GM12874 (cell line): ENCODE measurements around the gene HAUS2.

Experiments used
- CTCF ChIP-seq: IDR thresholded peaks from 2 replicates; pipeline ENCODE4 v1.5.1; 2011; ENCODE audit warnings: low read depth, mild to moderate bottlenecking, control low read depth, low read length, moderate library complexity; ENCODE audit not compliant: insufficient read depth

The HAUS2 gene

GRCh38 chr15:42591238-42591934 is 42.7 kb downstream of the HAUS2 start:
- peak; percentile 24; the same call in 1 of the 2 replicates for TF ChIP-seq CTCF

GRCh38 chr15:42592716-42593115 is 44.1 kb downstream of the HAUS2 start:
- no peak for TF ChIP-seq CTCF

GRCh38 chr15:42593143-42593542 is 44.5 kb downstream of the HAUS2 start:
- TF ChIP-seq CTCF: no peak

GRCh38 chr15:42594095-42594494 is 45.5 kb downstream of the HAUS2 start:
- TF ChIP-seq CTCF: no peak

GRCh38 chr15:42595626-42596240 is 47.1 kb downstream of the HAUS2 start:
- no peak for TF ChIP-seq CTCF

- TF ChIP-seq CTCF: no peak
Measured at GRCh38 chr15:42602501-42602900, 53.9 kb downstream of the HAUS2 start.

- no peak for TF ChIP-seq CTCF
Measured at GRCh38 chr15:42603978-42604377, 55.3 kb downstream of the HAUS2 start.
